LNCaP clone FGC (cell line): Measurements from ENCODE around the gene CLASRP.

Experiments
- DNase-seq: peaks from one replicate; pipeline ENCODE4 v3.0.0-alpha.2; 2011; ENCODE audit warnings: low read depth
- H3K4me3 ChIP-seq: 2 replicates; pipeline ENCODE4 v1.5.1; 2011; ENCODE audit warnings: mild to moderate bottlenecking, low read depth, low read length, control low read depth
- TF ChIP-seq, protein P1 (sequence below): IDR thresholded peaks from 2 replicates; pipeline ENCODE4 v1.5.1; 2012; ENCODE audit warnings: mild to moderate bottlenecking; ENCODE audit not compliant: control insufficient read depth, insufficient read depth; ENCODE audit errors: extremely low read depth

The CLASRP gene

DNA sequence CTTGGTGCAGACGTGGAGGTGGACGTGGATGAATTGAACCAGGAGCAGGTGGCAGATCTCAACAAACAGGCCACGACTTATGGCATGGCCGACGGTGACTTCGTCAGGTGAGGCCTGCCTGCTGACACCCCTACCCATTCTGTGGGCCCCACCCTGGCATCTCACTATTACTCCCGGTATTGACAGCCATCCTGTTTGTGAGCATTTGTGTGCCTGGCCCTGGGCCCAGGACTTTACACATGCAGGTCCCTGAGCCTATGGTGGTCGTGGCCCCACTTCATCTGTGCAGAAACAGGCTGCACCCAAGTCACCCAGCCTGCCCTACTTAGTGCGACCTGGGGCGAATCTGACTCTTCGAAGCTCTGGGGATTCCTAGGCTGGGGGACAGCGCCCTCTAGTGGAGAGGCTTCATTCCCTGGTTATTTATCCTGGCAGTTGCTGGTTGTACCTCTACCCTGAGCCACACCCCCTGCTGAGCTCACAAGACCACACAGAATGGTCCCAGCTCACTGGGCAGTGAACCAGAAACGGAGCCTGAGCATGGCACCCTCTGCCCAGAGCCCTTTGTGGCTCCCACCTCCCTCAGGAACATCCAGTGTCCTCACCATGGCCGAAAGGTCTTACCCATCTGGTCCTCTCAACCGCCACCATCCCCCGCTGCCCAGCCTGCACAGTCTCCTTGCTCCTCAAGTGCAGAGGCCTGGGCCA, 20.6 kb downstream of the CLASRP start:
- TF ChIP-seq, protein P1, sequence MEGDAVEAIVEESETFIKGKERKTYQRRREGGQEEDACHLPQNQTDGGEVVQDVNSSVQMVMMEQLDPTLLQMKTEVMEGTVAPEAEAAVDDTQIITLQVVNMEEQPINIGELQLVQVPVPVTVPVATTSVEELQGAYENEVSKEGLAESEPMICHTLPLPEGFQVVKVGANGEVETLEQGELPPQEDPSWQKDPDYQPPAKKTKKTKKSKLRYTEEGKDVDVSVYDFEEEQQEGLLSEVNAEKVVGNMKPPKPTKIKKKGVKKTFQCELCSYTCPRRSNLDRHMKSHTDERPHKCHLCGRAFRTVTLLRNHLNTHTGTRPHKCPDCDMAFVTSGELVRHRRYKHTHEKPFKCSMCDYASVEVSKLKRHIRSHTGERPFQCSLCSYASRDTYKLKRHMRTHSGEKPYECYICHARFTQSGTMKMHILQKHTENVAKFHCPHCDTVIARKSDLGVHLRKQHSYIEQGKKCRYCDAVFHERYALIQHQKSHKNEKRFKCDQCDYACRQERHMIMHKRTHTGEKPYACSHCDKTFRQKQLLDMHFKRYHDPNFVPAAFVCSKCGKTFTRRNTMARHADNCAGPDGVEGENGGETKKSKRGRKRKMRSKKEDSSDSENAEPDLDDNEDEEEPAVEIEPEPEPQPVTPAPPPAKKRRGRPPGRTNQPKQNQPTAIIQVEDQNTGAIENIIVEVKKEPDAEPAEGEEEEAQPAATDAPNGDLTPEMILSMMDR, result peak; percentile 61
- no peak for DNase-seq
- no peak overlapping the region for H3K4me3 ChIP-seq

- DNase-seq, result no peak
- no peak overlapping the region for H3K4me3 ChIP-seq
- TF ChIP-seq, protein P1, result no peak
Measured at GRCh38 chr19:45061965-45062364, 23.1 kb downstream of the CLASRP start.

DNA sequence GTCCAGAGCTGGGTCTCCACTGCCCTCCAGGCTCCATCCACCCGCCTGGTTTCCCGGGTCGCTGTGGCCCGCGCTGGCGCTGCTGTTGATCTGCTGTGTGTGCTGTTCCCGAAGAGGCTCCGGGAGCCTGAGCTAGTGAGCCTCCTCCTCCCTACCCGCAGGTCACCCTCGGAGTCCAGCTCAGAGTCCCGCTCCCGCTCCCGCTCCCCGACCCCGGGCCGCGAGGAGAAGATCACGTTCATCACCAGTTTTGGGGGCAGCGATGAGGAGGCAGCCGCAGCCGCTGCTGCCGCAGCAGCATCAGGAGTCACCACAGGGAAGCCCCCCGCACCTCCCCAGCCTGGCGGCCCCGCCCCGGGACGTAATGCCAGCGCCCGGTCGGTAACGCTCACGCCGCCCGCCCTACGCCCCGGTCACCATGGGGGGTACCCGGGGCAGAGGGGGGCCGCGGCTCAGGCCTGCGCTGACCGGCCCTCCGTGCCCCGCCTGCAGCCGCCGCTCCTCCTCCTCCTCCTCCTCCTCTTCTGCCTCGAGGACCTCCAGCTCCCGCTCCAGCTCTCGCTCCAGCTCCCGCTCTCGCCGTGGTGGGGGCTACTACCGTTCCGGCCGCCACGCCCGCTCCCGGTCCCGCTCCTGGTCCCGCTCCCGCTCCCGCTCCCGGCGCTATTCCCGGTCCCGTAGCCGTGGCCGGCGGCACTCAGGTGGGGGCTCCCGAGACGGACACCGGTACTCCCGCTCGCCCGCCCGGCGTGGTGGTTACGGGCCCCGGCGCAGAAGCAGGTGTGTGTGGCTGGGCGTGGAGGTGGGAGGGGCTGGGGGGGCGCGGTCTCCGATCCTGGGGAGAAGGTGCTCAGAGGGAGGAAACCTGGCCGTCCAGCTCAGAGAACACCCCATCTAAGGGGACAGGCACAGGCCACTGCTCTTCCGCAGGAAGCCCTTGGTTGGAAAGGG, 25.3 kb downstream of the CLASRP start:
- DNase-seq, result no peak
- no peak overlapping the region for H3K4me3 ChIP-seq
- TF ChIP-seq, protein P1, result no peak

DNA sequence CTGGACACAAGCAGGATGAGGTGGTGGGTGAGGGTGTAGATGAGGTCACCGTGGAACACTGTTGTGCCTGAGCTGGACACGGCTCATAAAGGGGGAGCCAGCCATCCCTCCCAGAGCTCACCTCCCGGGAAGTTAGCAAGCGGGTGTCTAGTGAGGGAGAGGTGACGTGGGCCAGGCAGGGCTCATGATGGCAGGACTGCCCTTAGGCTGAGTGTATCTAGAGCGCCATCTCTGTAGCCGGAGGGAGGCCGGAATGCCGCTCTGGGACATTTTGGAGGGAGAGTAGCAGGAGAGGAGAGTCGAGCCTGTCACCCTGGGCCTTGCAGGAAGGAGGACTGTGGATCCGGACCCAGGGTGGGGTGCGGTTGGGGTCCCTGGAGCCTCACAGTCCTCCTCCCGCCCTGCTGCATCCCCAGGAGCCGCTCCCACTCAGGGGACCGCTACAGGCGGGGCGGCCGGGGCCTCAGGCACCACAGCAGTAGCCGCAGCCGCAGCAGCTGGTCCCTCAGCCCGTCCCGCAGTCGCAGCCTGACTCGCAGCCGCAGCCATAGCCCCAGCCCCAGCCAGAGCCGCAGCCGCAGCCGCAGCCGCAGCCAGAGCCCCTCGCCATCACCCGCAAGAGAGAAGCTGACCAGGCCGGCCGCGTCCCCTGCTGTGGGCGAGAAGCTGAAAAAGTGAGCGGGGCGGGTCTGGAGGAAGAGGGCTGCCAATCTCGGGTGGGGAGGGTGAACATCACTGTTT, 28.2 kb downstream of the CLASRP start:
- no peak overlapping the region for H3K4me3 ChIP-seq
- TF ChIP-seq, protein P1, result no peak
- DNase-seq, result no peak

- TF ChIP-seq, protein P1, result no peak
- H3K4me3 ChIP-seq, result no peak overlapping the region
- DNase-seq, result no peak
Measured at GRCh38 chr19:45068041-45068440, 29.2 kb downstream of the CLASRP start.

- DNase-seq, result no peak
- TF ChIP-seq, protein P1, result no peak
- no peak overlapping the region for H3K4me3 ChIP-seq
Measured at GRCh38 chr19:45069056-45069455, 30.2 kb downstream of the CLASRP start.
